Measurements from ENCODE around the gene ARHGEF19. TPM values are rescaled to one million over a fixed set of nuclear protein-coding genes. Genes with fewer than 3 reads are reported as not detected.

The ARHGEF19 gene
- total RNA-seq, 1 experiment from 2014 or later, result 7.7 TPM

- H3K27me3 Mint-ChIP-seq (ENCODE audit: insufficient read depth, unreplicated experiment), result no peaks in the 10 kb centered on the region
- DNase-seq, result no peak
- no peaks in the 10 kb centered on the region for H3K9me3 Mint-ChIP-seq (ENCODE audit: unreplicated experiment)
- peaks cover 11% of the 10 kb centered on the region for H3K36me3 Mint-ChIP-seq (ENCODE audit: insufficient read depth, unreplicated experiment)
- intact Hi-C loops (cut with micrococcal nuclease; ENCODE audit: unreplicated experiment), result no loop called here
- POLR2A ChIA-PET, result no interaction called here
- Histone ChIP-seq H3K36me3 (ENCODE audit: control insufficient read depth, insufficient read depth, low read length) (peaks cover 2% of the 10 kb centered on the region; the same call in 1 of the 2 replicates), H3K27me3 (replicated peaks; ENCODE audit: control insufficient read depth, insufficient read depth, low read length) (no peaks in the 10 kb centered on the region), H3K4me3 (ENCODE audit: low read depth, low read length) (no peak overlapping the region), H3K4me1 (0 out of 2 replicates have a peak, but pooled peaks cover 4% of the 10 kb centered on the region), H3K9me3 (no peaks in the 10 kb centered on the region)
- CTCF ChIA-PET, result interaction anchor here (0.7 kb wide), 1 partner anchor 12 kb away, joined by 3 read pairs; no protein-coding TSS in a partner anchor
- TF ChIP-seq, protein P1, sequence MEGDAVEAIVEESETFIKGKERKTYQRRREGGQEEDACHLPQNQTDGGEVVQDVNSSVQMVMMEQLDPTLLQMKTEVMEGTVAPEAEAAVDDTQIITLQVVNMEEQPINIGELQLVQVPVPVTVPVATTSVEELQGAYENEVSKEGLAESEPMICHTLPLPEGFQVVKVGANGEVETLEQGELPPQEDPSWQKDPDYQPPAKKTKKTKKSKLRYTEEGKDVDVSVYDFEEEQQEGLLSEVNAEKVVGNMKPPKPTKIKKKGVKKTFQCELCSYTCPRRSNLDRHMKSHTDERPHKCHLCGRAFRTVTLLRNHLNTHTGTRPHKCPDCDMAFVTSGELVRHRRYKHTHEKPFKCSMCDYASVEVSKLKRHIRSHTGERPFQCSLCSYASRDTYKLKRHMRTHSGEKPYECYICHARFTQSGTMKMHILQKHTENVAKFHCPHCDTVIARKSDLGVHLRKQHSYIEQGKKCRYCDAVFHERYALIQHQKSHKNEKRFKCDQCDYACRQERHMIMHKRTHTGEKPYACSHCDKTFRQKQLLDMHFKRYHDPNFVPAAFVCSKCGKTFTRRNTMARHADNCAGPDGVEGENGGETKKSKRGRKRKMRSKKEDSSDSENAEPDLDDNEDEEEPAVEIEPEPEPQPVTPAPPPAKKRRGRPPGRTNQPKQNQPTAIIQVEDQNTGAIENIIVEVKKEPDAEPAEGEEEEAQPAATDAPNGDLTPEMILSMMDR (IDR thresholded peaks at IDR 0.05; ENCODE audit: insufficient read depth in 1 of 2, low read depth in 1 of 2, low read length in 1 of 2, severe bottlenecking in 1 of 2, unreplicated experiment in 1 of 2), result no peak
- BruUV-seq (replicated peaks), result no TSS peak
- H3K27ac Mint-ChIP-seq (ENCODE audit: unreplicated experiment), result no peak overlapping the region
- no peaks in the 10 kb centered on the region for H3K4me1 Mint-ChIP-seq (ENCODE audit: low read depth, unreplicated experiment)
- H3K4me3 Mint-ChIP-seq (ENCODE audit: unreplicated experiment), result no peak overlapping the region
Observed at GRCh38 chr1:16256478-16256877, 44.0 kb upstream of the ARHGEF19 start.

GRCh38 chr1:16254263-16254928 is 41.9 kb upstream of the ARHGEF19 start:
- Histone ChIP-seq H3K36me3 (ENCODE audit: control insufficient read depth, insufficient read depth, low read length) (peaks cover 2% of the 10 kb centered on the region; the same call in 1 of the 2 replicates), H3K4me3 (ENCODE audit: low read depth, low read length) (no peak overlapping the region), H3K27me3 (replicated peaks; ENCODE audit: control insufficient read depth, insufficient read depth, low read length) (no peaks in the 10 kb centered on the region), H3K9me3 (no peaks in the 10 kb centered on the region), H3K4me1 (no peaks in the 10 kb centered on the region)
- Mint-ChIP-seq H3K27ac (ENCODE audit: unreplicated experiment) (no peak overlapping the region), H3K4me1 (ENCODE audit: low read depth, unreplicated experiment) (no peaks in the 10 kb centered on the region), H3K4me3 (ENCODE audit: unreplicated experiment) (no peak overlapping the region), H3K27me3 (ENCODE audit: insufficient read depth, unreplicated experiment) (no peaks in the 10 kb centered on the region), H3K9me3 (ENCODE audit: unreplicated experiment) (no peaks in the 10 kb centered on the region), H3K36me3 (ENCODE audit: insufficient read depth, unreplicated experiment) (peaks cover 17% of the 10 kb centered on the region)
- DNase-seq, result no peak
- intact Hi-C loops (cut with micrococcal nuclease; ENCODE audit: unreplicated experiment), result no loop called here
- ChIA-PET CTCF (interaction anchor here (0.6 to 1.0 kb wide), 2 partner anchors 10 to 182 kb away, joined by 3 to 10 read pairs; no protein-coding TSS in a partner anchor), POLR2A (no interaction called here)
- no TSS peak for BruUV-seq (replicated peaks)
- TF ChIP-seq, protein P1 (IDR thresholded peaks at IDR 0.05; ENCODE audit: insufficient read depth in 1 of 2, low read depth in 1 of 2, low read length in 1 of 2, severe bottlenecking in 1 of 2, unreplicated experiment in 1 of 2), result no peak

DNA sequence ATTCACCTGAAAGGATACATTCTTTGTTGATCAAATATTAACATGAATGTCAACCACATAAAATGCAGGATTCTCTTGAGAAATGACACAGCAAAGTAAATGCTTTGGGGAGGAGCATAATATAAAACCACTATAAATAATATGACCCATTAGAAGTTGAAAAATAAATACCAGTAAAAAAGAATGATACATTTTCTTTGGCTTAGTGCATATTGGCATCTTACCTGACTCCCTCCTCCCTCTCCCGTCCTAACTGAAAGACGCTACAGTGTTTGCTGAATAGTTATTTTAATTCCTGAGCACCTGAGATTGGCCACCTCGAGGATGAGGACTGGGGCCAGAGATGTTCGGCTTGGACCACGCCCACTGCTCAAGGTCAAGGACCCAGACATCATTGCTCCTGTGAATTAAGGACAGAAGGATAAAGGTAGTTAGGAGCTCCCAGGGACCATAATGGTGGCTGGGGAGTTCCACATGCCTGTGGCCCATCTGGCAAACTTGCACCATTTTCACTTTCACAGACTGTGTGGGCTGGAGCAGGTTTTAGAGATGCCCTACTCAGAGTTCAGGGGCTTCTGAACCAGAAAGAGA is 41.0 kb upstream of the ARHGEF19 start:
- no peaks in the 10 kb centered on the region for H3K9me3 ChIP-seq
- intact Hi-C loops (cut with micrococcal nuclease; ENCODE audit: unreplicated experiment), result no loop called here
- no TSS peak for BruUV-seq (replicated peaks)

More for the DNA sequence above, 41.0 kb upstream of the ARHGEF19 start:
- TF ChIP-seq, protein P1 (IDR thresholded peaks at IDR 0.05; ENCODE audit: insufficient read depth in 1 of 2, low read depth in 1 of 2, low read length in 1 of 2, severe bottlenecking in 1 of 2, unreplicated experiment in 1 of 2), result no peak
- no peaks in the 10 kb centered on the region for H3K4me1 Mint-ChIP-seq (ENCODE audit: low read depth, unreplicated experiment)
- no peaks in the 10 kb centered on the region for H3K4me1 ChIP-seq
- no peaks in the 10 kb centered on the region for H3K27me3 Mint-ChIP-seq (ENCODE audit: insufficient read depth, unreplicated experiment)
- no peak overlapping the region for H3K27ac Mint-ChIP-seq (ENCODE audit: unreplicated experiment)
- peaks cover 26% of the 10 kb centered on the region for H3K36me3 Mint-ChIP-seq (ENCODE audit: insufficient read depth, unreplicated experiment)
- no peak overlapping the region for H3K4me3 ChIP-seq (ENCODE audit: low read depth, low read length)
- H3K9me3 Mint-ChIP-seq (ENCODE audit: unreplicated experiment), result no peaks in the 10 kb centered on the region
- POLR2A ChIA-PET, result no interaction called here
- peaks cover 2% of the 10 kb centered on the region; the same call in 1 of the 2 replicates for H3K36me3 ChIP-seq (ENCODE audit: control insufficient read depth, insufficient read depth, low read length)
- no peak overlapping the region for H3K4me3 Mint-ChIP-seq (ENCODE audit: unreplicated experiment)
- CTCF ChIA-PET, result interaction anchor here (1.0 kb wide), 1 partner anchor 9 kb away, joined by 3 read pairs; no protein-coding TSS in a partner anchor
- DNase-seq, result no peak
- H3K27me3 ChIP-seq (replicated peaks; ENCODE audit: control insufficient read depth, insufficient read depth, low read length), result no peaks in the 10 kb centered on the region
